Left lung (tissue), 10 donors: ENCODE data around the gene MFAP4. TPM values are rescaled to one million over a fixed set of nuclear protein-coding genes. Genes with fewer than 3 reads are reported as not detected.
A peak's percentile ranks its signal among the peaks of the same experiment; 100 is the strongest.

Source experiments
- ATAC-seq: fragments of 200-7000 bp; cut with Tn5 transposase; one replicate; pipeline ENCODE4 v1.9.1; 2020; ENCODE audit warnings: moderate library complexity
- DNase-seq, 4 donors: peaks; one replicate each; pipeline ENCODE4 v3.0.0-alpha.2; 2013 to 2020
- H3K27ac ChIP-seq, 2 donors: fragments of 200-600 bp; sonication (generic) in 1 of 2; one replicate each; pipeline versions ENCODE4 v1.5.0 to v1.8.0; 2020 to 2021
- H3K27me3 ChIP-seq, 2 donors: fragments of 200-600 bp; sonication (generic) in 1 of 2; one replicate each; pipeline versions ENCODE4 v1.5.0 to v1.8.0; 2020 to 2021
- H3K36me3 ChIP-seq, 2 donors: fragments of 200-600 bp; sonication (generic) in 1 of 2; one replicate each; pipeline versions ENCODE4 v1.5.0 to v1.8.0; 2020 to 2021
- H3K4me1 ChIP-seq, 2 donors: fragments of 200-600 bp; one replicate each; pipeline ENCODE4 v1.8.0; 2021
- H3K4me3 ChIP-seq, 2 donors: fragments of 200-600 bp; sonication (generic) in 1 of 2; one replicate each; pipeline versions ENCODE4 v1.5.0 to v1.8.0; 2020 to 2021; ENCODE audit warnings: mild to moderate bottlenecking in 1 of 2
- H3K9me3 ChIP-seq, 2 donors: fragments of 200-600 bp; sonication (generic) in 1 of 2; one replicate each; pipeline versions ENCODE4 v1.5.0 to v1.8.0; 2020 to 2021
- CTCF ChIP-seq, 2 donors: fragments of 200-600 bp; sonication (generic) in 1 of 2; IDR thresholded peaks; one replicate each; pipeline versions ENCODE4 v1.5.0 to v1.8.0; 2021; ENCODE audit warnings: antibody characterized with exemption in 2 of 2
- intact Hi-C, 2 donors: fragments of 100-400 bp; cut with DNase I; formaldehyde crosslinking; loops; one replicate each; pipeline versions ENCODE4 v1.11.2 to v1.14.2; 2022
- polyA plus RNA-seq, 6 donors: library from polyadenylated mRNA; unstranded; fragments of 120-200 nt; gene quantifications; one replicate each; pipeline ENCODE4 v1.2.1, GENCODE V29; 2013; ENCODE audit not compliant: insufficient read length in 6 of 6
- total RNA-seq, 2 donors: library from RNA; stranded (reverse); fragmentation: NEBNext Ultra II Directional; extraction: Animal tissue kit (Norgen Biotek cat#: 25700); gene quantifications; one replicate each; pipeline ENCODE4 v1.2.1, GENCODE V29; 2021
- donor health status: DM: no; HTN: yes; CAD: no.
- donor health status: DM: no; HTN: no; CAD: no.

MFAP4 gene
- total and polyA plus RNA-seq, 8 donors, result 91.0 to 601 (median 479) TPM

- DNase-seq (peak in 1 of 4 donors; percentile 65), ATAC-seq (peak; percentile 28)
- H3K9me3 ChIP-seq, result no peaks in the 10 kb centered on the region
- no peak for TF ChIP-seq CTCF (IDR thresholded peaks at IDR 0.05)
- H3K36me3 ChIP-seq, result no peaks in the 10 kb centered on the region
- intact Hi-C loops, result no loop called here
- no peak overlapping the region for H3K4me3 ChIP-seq
- no peaks in the 10 kb centered on the region for H3K27me3 ChIP-seq
- H3K27ac ChIP-seq, result peak overlapping the region in 1 of 2 donors; percentile 1
- peaks cover 0 to 7% of the 10 kb centered on the region in 2 donors for H3K4me1 ChIP-seq
Measured at GRCh38 chr17:19346351-19347255, 40.4 kb downstream of the MFAP4 start.

- no peak overlapping the region for H3K4me3 ChIP-seq
- no peak overlapping the region for H3K27ac ChIP-seq
- no peaks in the 10 kb centered on the region for H3K27me3 ChIP-seq
- ATAC-seq (no peak), DNase-seq (peak in 1 of 4 donors; percentile 39)
- H3K36me3 ChIP-seq, result no peaks in the 10 kb centered on the region
- no peaks in the 10 kb centered on the region for H3K9me3 ChIP-seq
- H3K4me1 ChIP-seq, result peaks cover 0 to 7% of the 10 kb centered on the region in 2 donors
- TF ChIP-seq CTCF (IDR thresholded peaks at IDR 0.05), result no peak
- intact Hi-C loops, result no loop called here
Measured at GRCh38 chr17:19345486-19346350, 41.3 kb downstream of the MFAP4 start.

- DNase-seq (no peak), ATAC-seq (no peak)
- no peak for TF ChIP-seq CTCF (IDR thresholded peaks at IDR 0.05)
- intact Hi-C loops, result no loop called here
- H3K4me3 ChIP-seq, result no peak overlapping the region
- peaks cover 0 to 7% of the 10 kb centered on the region in 2 donors for H3K4me1 ChIP-seq
- H3K36me3 ChIP-seq, result no peaks in the 10 kb centered on the region
- H3K27me3 ChIP-seq, result no peaks in the 10 kb centered on the region
- no peaks in the 10 kb centered on the region for H3K9me3 ChIP-seq
- no peak overlapping the region for H3K27ac ChIP-seq
Measured at GRCh38 chr17:19345067-19345460, 41.9 kb downstream of the MFAP4 start.

GRCh38 chr17:19344311-19345066 lies 42.5 kb downstream of the MFAP4 start:
- no peak overlapping the region for H3K4me3 ChIP-seq
- H3K36me3 ChIP-seq, result no peaks in the 10 kb centered on the region
- H3K27me3 ChIP-seq, result no peaks in the 10 kb centered on the region
- H3K9me3 ChIP-seq, result no peaks in the 10 kb centered on the region
- DNase-seq (peak in 1 of 4 donors; percentile 71), ATAC-seq (no peak)
- intact Hi-C loops, result no loop called here
- peaks cover 0 to 7% of the 10 kb centered on the region in 2 donors for H3K4me1 ChIP-seq
- no peak overlapping the region for H3K27ac ChIP-seq
- TF ChIP-seq CTCF (IDR thresholded peaks at IDR 0.05), result no peak
